ENCODE data around the gene TSC2.
A peak's percentile ranks its signal among the peaks of the same experiment; 100 is the strongest.

Gene TSC2

DNA sequence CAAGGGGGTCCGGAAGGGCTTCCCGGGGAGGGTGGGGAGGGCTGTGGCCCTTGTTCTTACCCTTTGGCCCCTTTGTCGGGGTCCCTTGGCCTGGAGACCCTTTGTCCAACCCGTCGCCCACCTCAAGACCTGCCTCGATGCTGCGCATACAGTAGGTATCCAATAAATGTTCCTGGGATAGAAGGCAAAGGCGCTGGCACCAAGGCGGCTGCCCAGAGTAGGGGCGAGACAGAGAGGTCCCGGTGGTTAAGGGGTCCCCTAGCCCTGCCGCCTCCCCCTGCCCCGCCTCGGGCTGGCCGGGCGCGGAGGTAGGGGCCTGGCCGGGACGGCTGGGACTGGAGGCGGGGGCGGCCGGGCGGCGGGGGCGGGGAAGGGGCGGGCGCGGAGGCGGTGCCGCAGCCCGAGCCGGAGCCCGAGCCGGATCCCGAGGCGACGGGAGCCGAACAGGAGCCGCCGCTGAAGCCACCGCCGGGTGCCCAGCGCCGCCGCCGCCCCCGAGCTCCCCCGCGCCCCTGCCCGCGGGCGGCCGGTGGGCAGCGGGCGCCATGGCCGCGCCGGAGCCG, 21.2 kb upstream of the TSC2 start, which contains the start of gene NHERF2:
Gene NHERF2, plus strand, starts transcription at position 442 of the 563 bp plus-strand sequence. Its CDS starts 104 bp downstream, at position 546.
- TF ChIP-seq, protein P1, sequence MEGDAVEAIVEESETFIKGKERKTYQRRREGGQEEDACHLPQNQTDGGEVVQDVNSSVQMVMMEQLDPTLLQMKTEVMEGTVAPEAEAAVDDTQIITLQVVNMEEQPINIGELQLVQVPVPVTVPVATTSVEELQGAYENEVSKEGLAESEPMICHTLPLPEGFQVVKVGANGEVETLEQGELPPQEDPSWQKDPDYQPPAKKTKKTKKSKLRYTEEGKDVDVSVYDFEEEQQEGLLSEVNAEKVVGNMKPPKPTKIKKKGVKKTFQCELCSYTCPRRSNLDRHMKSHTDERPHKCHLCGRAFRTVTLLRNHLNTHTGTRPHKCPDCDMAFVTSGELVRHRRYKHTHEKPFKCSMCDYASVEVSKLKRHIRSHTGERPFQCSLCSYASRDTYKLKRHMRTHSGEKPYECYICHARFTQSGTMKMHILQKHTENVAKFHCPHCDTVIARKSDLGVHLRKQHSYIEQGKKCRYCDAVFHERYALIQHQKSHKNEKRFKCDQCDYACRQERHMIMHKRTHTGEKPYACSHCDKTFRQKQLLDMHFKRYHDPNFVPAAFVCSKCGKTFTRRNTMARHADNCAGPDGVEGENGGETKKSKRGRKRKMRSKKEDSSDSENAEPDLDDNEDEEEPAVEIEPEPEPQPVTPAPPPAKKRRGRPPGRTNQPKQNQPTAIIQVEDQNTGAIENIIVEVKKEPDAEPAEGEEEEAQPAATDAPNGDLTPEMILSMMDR (IDR thresholded peaks at IDR 0.05; ENCODE audit: control insufficient read depth, insufficient read depth, low read depth, low read length, missing control alignments), result no peak
- no peak for DNase-seq (ENCODE audit: low read depth)
- H3K4me3 ChIP-seq (ENCODE audit: control insufficient read depth, low read depth, low read length), result peak within 1 kb of the TSS; percentile 76

- no peak for DNase-seq (ENCODE audit: low read depth)
- peak overlapping the region; percentile 76 for H3K4me3 ChIP-seq (ENCODE audit: control insufficient read depth, low read depth, low read length)
- TF ChIP-seq, protein P1 (IDR thresholded peaks at IDR 0.05; ENCODE audit: control insufficient read depth, insufficient read depth, low read depth, low read length, missing control alignments), result no peak
Observed at GRCh38 chr16:2027024-2028010, 20.5 kb upstream of the TSC2 start.

DNA sequence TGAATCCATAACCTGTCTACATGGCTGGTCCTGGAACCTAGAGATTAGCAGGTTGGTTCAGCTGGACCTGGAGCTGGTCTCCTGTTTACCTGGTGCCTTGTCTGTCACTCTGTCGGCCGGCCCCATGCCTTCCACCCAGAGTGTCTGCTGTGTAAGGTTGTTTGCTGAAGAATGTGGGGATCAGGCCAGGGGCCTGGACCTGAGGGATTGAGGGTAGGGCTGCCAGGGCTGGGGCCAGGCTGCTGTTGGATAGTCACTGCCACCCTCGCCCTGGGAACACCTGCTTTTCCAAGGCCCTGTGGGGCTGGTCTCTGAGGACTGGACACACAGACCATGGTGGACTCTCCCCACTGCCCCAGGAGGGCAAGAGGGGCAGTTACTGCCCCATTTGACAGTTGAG, 19.6 kb upstream of the TSC2 start:
- peak overlapping the region; percentile 76 for H3K4me3 ChIP-seq (ENCODE audit: control insufficient read depth, low read depth, low read length)
- DNase-seq (ENCODE audit: low read depth), result no peak
- TF ChIP-seq, protein P1 (IDR thresholded peaks at IDR 0.05; ENCODE audit: control insufficient read depth, insufficient read depth, low read depth, low read length, missing control alignments), result no peak

DNA sequence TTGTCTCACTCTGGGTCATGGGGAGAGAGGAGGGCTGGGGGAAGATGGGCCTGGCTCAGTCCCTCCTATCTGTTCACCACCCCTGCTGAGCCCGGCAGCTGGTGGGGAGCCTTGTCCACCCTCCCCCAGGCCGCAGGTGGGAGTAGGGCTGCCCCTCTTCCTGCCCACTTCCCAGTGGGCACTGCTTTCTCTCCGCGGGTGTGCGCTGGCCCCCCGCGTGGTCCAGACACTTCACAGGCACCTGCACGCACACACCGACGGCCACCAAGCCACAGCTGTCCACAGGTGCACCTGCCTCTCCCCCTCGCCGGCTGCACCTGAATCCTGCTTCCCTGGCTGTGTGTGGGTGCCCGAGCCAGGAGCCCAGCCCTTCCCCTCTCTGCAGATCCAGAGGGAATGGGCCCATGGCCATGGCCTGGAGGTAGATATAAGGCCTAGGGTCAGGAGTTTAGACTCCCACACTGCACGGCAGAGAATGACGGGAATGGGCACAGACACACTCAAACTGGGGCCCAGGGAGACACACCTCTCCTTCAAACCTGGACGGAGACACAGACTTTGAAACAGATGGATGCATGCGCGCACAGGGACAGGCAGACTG, 19.1 kb upstream of the TSC2 start:
- TF ChIP-seq, protein P1 (IDR thresholded peaks at IDR 0.05; ENCODE audit: control insufficient read depth, insufficient read depth, low read depth, low read length, missing control alignments), result no peak
- no peak overlapping the region for H3K4me3 ChIP-seq (ENCODE audit: control insufficient read depth, low read depth, low read length)
- no peak for DNase-seq (ENCODE audit: low read depth)

- no peak overlapping the region for H3K4me3 ChIP-seq (ENCODE audit: control insufficient read depth, low read depth, low read length)
- TF ChIP-seq, protein P1 (IDR thresholded peaks at IDR 0.05; ENCODE audit: control insufficient read depth, insufficient read depth, low read depth, low read length, missing control alignments), result no peak
- DNase-seq (ENCODE audit: low read depth), result no peak
Observed at GRCh38 chr16:2029350-2029749, 18.4 kb upstream of the TSC2 start.

DNA sequence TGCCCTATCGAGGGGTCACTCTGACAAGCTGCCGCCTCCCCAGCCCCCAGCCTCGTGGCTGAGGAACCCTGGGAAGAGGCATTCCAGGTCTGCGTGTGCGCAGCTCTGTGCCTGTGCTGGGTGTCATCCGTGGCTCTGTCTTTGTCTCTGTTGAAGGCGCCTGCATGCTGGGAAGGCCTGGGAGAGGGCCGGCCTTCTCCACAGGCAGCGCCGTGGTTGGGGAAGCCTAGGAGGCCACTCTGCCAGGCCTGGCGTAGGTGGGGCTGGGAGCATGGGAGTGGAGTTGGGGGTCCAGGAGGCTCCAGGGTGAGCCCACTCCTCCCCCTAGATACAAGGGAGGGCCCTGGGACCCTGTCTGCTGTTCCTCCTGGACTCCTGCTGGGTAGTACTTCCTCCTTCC, 17.7 kb upstream of the TSC2 start:
- no peak for DNase-seq (ENCODE audit: low read depth)
- H3K4me3 ChIP-seq (ENCODE audit: control insufficient read depth, low read depth, low read length), result no peak overlapping the region
- TF ChIP-seq, protein P1 (IDR thresholded peaks at IDR 0.05; ENCODE audit: control insufficient read depth, insufficient read depth, low read depth, low read length, missing control alignments), result no peak

All from AG09309 (cell line).